DMS153 treated with DMSO at 0.1 percent for 48 hours (cell line): ENCODE data around the gene HOXB7.
A peak's percentile ranks its signal among the peaks of the same experiment; 100 is the strongest.

Experiments
- DNase-seq: peaks from one replicate; lab custom pipeline; 2025; ENCODE audit not compliant: unreplicated experiment; lab: John Stamatoyannopoulos, UW

Gene HOXB7

GRCh38 chr17:48610282-48611211, at the start of gene HOXB7:
Gene HOXB7 (minus strand): TSS chr17:48611017. CDS start chr17:48610918, 99 bp downstream.
- DNase-seq = peak; percentile 73

- DNase-seq = no peak
Measured at GRCh38 chr17:48655913-48656312, 45.1 kb upstream of the HOXB7 start.

- DNase-seq = no peak
Measured at GRCh38 chr17:48649741-48650140, 38.9 kb upstream of the HOXB7 start.

GRCh38 chr17:48647963-48648245, 37.1 kb upstream of the HOXB7 start:
- no peak for DNase-seq

GRCh38 chr17:48647103-48647962, 36.5 kb upstream of the HOXB7 start:
- peak; percentile 15 for DNase-seq

GRCh38 chr17:48646183-48647102, 35.6 kb upstream of the HOXB7 start:
- DNase-seq = peak; percentile 35

- DNase-seq = no peak
Measured at GRCh38 chr17:48645639-48646182, 34.9 kb upstream of the HOXB7 start.

- no peak for DNase-seq
Measured at GRCh38 chr17:48644910-48645557, 34.2 kb upstream of the HOXB7 start.

GRCh38 chr17:48644159-48644558, 33.3 kb upstream of the HOXB7 start:
- no peak for DNase-seq

- DNase-seq = no peak
Measured at GRCh38 chr17:48643697-48644012, 32.8 kb upstream of the HOXB7 start.

- DNase-seq = no peak
Measured at GRCh38 chr17:48642843-48643696, 32.3 kb upstream of the HOXB7 start.

GRCh38 chr17:48642059-48642842, 31.4 kb upstream of the HOXB7 start:
- peak; percentile 67 for DNase-seq

GRCh38 chr17:48641541-48642058, 30.8 kb upstream of the HOXB7 start:
- DNase-seq = no peak

GRCh38 chr17:48640858-48641180, 30.0 kb upstream of the HOXB7 start:
- no peak for DNase-seq

- DNase-seq = no peak
Measured at GRCh38 chr17:48639982-48640857, 29.4 kb upstream of the HOXB7 start.

GRCh38 chr17:48639136-48639535, 28.3 kb upstream of the HOXB7 start:
- no peak for DNase-seq
